ENCODE data around the gene PFDN6. TPM values are rescaled to one million over a fixed set of nuclear protein-coding genes. Genes with fewer than 3 reads are reported as not detected.

Gene PFDN6
- total and polyA plus RNA-seq, 2 of the 13 experiments (the other 11 are each of a cell fraction or from before 2014, with no cell fraction given), result 75.5 to 87.0 TPM

DNA sequence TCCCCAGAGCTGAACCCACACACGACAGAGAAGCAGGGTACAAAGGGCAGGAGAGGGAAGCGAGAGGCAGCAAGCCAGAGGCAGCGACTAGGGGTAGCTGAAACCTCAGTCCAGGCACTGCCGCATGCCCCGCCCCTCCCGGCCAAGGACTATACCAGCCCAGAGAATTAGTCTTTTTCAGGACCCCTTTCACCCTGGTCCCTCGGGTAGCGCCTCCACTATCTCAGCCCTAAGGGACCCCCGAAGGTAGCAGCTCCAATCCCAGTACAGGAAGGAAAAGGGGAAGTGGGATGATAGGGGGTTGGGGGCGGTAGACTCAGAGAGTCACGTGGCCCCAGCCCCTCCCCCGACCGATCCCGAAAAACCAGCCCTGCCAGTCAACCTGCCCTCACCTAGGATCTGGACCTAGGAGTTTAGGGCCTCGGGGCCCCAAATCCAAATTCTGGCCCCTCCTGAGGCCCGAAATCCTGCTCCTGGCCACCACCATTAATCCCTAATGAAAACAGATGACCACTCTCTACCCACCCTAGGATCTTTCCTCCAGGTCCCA is 8.1 kb downstream of the PFDN6 start (continued):
- no peak for TF ChIP-seq ZNF75D (CRISPR knock-in tag; IDR thresholded peaks at IDR 0.05; ENCODE audit: borderline replicate concordance)
- TF ChIP-seq, protein P1, sequence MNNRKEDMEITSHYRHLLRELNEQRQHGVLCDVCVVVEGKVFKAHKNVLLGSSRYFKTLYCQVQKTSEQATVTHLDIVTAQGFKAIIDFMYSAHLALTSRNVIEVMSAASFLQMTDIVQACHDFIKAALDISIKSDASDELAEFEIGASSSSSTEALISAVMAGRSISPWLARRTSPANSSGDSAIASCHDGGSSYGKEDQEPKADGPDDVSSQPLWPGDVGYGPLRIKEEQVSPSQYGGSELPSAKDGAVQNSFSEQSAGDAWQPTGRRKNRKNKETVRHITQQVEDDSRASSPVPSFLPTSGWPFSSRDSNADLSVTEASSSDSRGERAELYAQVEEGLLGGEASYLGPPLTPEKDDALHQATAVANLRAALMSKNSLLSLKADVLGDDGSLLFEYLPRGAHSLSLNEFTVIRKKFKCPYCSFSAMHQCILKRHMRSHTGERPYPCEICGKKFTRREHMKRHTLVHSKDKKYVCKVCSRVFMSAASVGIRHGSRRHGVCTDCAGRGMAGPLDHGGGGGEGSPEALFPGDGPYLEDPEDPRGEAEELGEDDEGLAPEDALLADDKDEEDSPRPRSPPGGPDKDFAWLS (CRISPR knock-in tag; IDR thresholded peaks at IDR 0.05; ENCODE audit: borderline replicate concordance), result no peak
- TF ChIP-seq, protein P2, sequence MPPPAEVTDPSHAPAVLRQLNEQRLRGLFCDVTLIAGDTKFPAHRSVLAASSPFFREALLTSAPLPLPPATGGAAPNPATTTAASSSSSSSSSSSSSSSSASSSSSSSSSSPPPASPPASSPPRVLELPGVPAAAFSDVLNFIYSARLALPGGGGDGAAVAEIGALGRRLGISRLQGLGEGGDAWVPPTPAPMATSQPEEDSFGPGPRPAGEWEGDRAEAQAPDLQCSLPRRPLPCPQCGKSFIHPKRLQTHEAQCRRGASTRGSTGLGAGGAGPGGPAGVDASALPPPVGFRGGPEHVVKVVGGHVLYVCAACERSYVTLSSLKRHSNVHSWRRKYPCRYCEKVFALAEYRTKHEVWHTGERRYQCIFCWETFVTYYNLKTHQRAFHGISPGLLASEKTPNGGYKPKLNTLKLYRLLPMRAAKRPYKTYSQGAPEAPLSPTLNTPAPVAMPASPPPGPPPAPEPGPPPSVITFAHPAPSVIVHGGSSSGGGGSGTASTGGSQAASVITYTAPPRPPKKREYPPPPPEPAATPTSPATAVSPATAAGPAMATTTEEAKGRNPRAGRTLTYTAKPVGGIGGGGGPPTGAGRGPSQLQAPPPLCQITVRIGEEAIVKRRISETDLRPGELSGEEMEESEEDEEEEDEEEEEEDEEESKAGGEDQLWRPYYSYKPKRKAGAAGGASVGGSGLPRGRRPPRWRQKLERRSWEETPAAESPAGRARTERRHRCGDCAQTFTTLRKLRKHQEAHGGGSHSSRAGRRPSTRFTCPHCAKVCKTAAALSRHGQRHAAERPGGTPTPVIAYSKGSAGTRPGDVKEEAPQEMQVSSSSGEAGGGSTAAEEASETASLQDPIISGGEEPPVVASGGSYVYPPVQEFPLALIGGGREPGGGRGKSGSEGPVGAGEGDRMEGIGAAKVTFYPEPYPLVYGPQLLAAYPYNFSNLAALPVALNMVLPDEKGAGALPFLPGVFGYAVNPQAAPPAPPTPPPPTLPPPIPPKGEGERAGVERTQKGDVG (CRISPR knock-in tag; IDR thresholded peaks at IDR 0.05; ENCODE audit: borderline replicate concordance), result no peak
- TF ChIP-seq, protein P3, sequence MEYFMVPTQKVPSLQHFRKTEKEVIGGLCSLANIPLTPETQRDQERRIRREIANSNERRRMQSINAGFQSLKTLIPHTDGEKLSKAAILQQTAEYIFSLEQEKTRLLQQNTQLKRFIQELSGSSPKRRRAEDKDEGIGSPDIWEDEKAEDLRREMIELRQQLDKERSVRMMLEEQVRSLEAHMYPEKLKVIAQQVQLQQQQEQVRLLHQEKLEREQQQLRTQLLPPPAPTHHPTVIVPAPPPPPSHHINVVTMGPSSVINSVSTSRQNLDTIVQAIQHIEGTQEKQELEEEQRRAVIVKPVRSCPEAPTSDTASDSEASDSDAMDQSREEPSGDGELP (IDR thresholded peaks at IDR 0.05; ENCODE audit: borderline replicate concordance, low read depth), result no peak
- TF ChIP-seq ATF7-NPFF (CRISPR knock-in tag; IDR thresholded peaks at IDR 0.05; ENCODE audit: low read depth), result peak; percentile 46; the same call in 1 of the 2 replicates
- TF ChIP-seq SALL1 (CRISPR knock-in tag; IDR thresholded peaks at IDR 0.05), result peak; percentile 10; the same call in 1 of the 2 replicates
- TF ChIP-seq BORCS8-MEF2B (CRISPR knock-in tag; IDR thresholded peaks at IDR 0.05), result 0 out of 2 replicates have a peak, but pooled peaks have one; percentile 38
- no peak for TF ChIP-seq ZNF367 (CRISPR knock-in tag; IDR thresholded peaks at IDR 0.05; ENCODE audit: borderline replicate concordance)
- no peak for TF ChIP-seq ZNF703 (CRISPR knock-in tag; IDR thresholded peaks at IDR 0.05; ENCODE audit: borderline replicate concordance)
- TF ChIP-seq, protein P4, sequence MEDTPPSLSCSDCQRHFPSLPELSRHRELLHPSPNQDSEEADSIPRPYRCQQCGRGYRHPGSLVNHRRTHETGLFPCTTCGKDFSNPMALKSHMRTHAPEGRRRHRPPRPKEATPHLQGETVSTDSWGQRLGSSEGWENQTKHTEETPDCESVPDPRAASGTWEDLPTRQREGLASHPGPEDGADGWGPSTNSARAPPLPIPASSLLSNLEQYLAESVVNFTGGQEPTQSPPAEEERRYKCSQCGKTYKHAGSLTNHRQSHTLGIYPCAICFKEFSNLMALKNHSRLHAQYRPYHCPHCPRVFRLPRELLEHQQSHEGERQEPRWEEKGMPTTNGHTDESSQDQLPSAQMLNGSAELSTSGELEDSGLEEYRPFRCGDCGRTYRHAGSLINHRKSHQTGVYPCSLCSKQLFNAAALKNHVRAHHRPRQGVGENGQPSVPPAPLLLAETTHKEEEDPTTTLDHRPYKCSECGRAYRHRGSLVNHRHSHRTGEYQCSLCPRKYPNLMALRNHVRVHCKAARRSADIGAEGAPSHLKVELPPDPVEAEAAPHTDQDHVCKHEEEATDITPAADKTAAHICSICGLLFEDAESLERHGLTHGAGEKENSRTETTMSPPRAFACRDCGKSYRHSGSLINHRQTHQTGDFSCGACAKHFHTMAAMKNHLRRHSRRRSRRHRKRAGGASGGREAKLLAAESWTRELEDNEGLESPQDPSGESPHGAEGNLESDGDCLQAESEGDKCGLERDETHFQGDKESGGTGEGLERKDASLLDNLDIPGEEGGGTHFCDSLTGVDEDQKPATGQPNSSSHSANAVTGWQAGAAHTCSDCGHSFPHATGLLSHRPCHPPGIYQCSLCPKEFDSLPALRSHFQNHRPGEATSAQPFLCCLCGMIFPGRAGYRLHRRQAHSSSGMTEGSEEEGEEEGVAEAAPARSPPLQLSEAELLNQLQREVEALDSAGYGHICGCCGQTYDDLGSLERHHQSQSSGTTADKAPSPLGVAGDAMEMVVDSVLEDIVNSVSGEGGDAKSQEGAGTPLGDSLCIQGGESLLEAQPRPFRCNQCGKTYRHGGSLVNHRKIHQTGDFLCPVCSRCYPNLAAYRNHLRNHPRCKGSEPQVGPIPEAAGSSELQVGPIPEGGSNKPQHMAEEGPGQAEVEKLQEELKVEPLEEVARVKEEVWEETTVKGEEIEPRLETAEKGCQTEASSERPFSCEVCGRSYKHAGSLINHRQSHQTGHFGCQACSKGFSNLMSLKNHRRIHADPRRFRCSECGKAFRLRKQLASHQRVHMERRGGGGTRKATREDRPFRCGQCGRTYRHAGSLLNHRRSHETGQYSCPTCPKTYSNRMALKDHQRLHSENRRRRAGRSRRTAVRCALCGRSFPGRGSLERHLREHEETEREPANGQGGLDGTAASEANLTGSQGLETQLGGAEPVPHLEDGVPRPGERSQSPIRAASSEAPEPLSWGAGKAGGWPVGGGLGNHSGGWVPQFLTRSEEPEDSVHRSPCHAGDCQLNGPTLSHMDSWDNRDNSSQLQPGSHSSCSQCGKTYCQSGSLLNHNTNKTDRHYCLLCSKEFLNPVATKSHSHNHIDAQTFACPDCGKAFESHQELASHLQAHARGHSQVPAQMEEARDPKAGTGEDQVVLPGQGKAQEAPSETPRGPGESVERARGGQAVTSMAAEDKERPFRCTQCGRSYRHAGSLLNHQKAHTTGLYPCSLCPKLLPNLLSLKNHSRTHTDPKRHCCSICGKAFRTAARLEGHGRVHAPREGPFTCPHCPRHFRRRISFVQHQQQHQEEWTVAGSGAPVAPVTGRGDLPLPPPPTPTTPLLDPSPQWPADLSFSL (CRISPR knock-in tag; IDR thresholded peaks at IDR 0.05), result no peak
- TF ChIP-seq, protein P5, sequence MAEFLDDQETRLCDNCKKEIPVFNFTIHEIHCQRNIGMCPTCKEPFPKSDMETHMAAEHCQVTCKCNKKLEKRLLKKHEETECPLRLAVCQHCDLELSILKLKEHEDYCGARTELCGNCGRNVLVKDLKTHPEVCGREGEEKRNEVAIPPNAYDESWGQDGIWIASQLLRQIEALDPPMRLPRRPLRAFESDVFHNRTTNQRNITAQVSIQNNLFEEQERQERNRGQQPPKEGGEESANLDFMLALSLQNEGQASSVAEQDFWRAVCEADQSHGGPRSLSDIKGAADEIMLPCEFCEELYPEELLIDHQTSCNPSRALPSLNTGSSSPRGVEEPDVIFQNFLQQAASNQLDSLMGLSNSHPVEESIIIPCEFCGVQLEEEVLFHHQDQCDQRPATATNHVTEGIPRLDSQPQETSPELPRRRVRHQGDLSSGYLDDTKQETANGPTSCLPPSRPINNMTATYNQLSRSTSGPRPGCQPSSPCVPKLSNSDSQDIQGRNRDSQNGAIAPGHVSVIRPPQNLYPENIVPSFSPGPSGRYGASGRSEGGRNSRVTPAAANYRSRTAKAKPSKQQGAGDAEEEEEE (CRISPR knock-in tag; IDR thresholded peaks at IDR 0.05; ENCODE audit: borderline replicate concordance), result 0 out of 2 replicates have a peak, but pooled peaks have one; percentile 33
- 0 out of 2 replicates have a peak, but pooled peaks have one; percentile 56 for TF ChIP-seq MAZ (IDR thresholded peaks at IDR 0.05; ENCODE audit: borderline replicate concordance, low read depth, low read length)
- TF ChIP-seq MAZ (CRISPR knock-in tag; IDR thresholded peaks at IDR 0.05; ENCODE audit: low read depth), result no peak
